Vagina (tissue), 2 donors: ENCODE results near the gene ADCY3. TPM values are rescaled to one million over a fixed set of nuclear protein-coding genes. Genes with fewer than 3 reads are reported as not detected.
A peak's percentile ranks its signal among the peaks of the same experiment; 100 is the strongest.

Source experiments
- DNase-seq, 2 donors: peaks; one replicate each; pipeline ENCODE4 v3.0.0-alpha.2; 2017; ENCODE audit errors: extremely low spot score in 2 of 2
- H3K27ac ChIP-seq: fragments of 200-600 bp; sonication (generic); one replicate; pipeline ENCODE4 v1.5.1; 2019
- H3K27me3 ChIP-seq: fragments of 200-600 bp; sonication (generic); one replicate; pipeline ENCODE4 v1.5.1; 2019
- H3K36me3 ChIP-seq, 2 donors: fragments of 200-600 bp; sonication (generic); one replicate each; pipeline ENCODE4 v1.5.1; 2017 to 2019
- H3K4me1 ChIP-seq: fragments of 200-600 bp; sonication (generic); one replicate; pipeline ENCODE4 v1.5.1; 2019
- H3K4me3 ChIP-seq, 2 donors: fragments of 200-600 bp; sonication (generic); 1 replicate in 1 of 2; 2 replicates in 1 of 2; pipeline ENCODE4 v1.5.1; 2016 to 2019
- H3K9me3 ChIP-seq: fragments of 200-600 bp; sonication (generic); one replicate; pipeline ENCODE4 v1.5.1; 2019
- POLR2A ChIP-seq, 2 donors: fragments of 450-650 bp; IDR thresholded peaks; one replicate each; pipeline ENCODE4 v1.6.1; 2017; ENCODE audit warnings: antibody characterized with exemption in 2 of 2, mild to moderate bottlenecking in 2 of 2, moderate library complexity in 2 of 2
- POLR2AphosphoS5 ChIP-seq, 2 donors: sonication (generic); formaldehyde crosslinking; IDR thresholded peaks; one replicate each; pipeline ENCODE4 v1.9.0; 2017; ENCODE audit warnings: antibody characterized with exemption in 2 of 2, mild to moderate bottlenecking in 2 of 2, low read depth in 1 of 2; ENCODE audit not compliant: insufficient read depth in 1 of 2
- intact Hi-C: fragments of 100-400 bp; cut with DNase I; formaldehyde crosslinking; loops from one replicate; pipeline ENCODE4 v1.15.1; 2023
- total RNA-seq: library from RNA; depleted of rRNA; stranded (reverse); fragments of >200 nt; gene quantifications from one replicate; pipeline ENCODE4 v1.2.3, GENCODE V29; 2016
- TF ChIP-seq, protein P1 (sequence below), 3 experiments: fragments of 450-650 bp in 2 of 3; fragments of 200-600 bp in 1 of 3; sonication (generic) in 1 of 3; IDR thresholded peaks; one replicate each; pipeline ENCODE4 v1.5.1; 2017 to 2019; ENCODE audit warnings: antibody characterized with exemption in 3 of 3, mild to moderate bottlenecking in 2 of 3, moderate library complexity in 2 of 3

The ADCY3 gene
- total RNA-seq, 1 donor from 2014 or later = 90.6 TPM

GRCh38 chr2:24924266-24924665 lies 4.2 kb upstream of the ADCY3 start:
- H3K27me3 ChIP-seq = no peaks in the 10 kb centered on the region
- TF ChIP-seq POLR2A (IDR thresholded peaks at IDR 0.05) (no peak), POLR2AphosphoS5 (IDR thresholded peaks at IDR 0.05; ENCODE audit: insufficient read depth in 1 of 2, low read depth in 1 of 2) (no peak)
- TF ChIP-seq, protein P1, sequence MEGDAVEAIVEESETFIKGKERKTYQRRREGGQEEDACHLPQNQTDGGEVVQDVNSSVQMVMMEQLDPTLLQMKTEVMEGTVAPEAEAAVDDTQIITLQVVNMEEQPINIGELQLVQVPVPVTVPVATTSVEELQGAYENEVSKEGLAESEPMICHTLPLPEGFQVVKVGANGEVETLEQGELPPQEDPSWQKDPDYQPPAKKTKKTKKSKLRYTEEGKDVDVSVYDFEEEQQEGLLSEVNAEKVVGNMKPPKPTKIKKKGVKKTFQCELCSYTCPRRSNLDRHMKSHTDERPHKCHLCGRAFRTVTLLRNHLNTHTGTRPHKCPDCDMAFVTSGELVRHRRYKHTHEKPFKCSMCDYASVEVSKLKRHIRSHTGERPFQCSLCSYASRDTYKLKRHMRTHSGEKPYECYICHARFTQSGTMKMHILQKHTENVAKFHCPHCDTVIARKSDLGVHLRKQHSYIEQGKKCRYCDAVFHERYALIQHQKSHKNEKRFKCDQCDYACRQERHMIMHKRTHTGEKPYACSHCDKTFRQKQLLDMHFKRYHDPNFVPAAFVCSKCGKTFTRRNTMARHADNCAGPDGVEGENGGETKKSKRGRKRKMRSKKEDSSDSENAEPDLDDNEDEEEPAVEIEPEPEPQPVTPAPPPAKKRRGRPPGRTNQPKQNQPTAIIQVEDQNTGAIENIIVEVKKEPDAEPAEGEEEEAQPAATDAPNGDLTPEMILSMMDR (IDR thresholded peaks at IDR 0.05) = no peak
- H3K9me3 ChIP-seq = no peaks in the 10 kb centered on the region
- no peaks in the 10 kb centered on the region for H3K36me3 ChIP-seq
- H3K4me1 ChIP-seq = peaks cover 16% of the 10 kb centered on the region
- no peak for DNase-seq
- H3K4me3 ChIP-seq = no peak overlapping the region
- intact Hi-C loops = loop anchor here (5.0 kb wide), 1 partner anchor 48 kb away; the partner anchor contains the start of gene DNAJC27
- no peak overlapping the region for H3K27ac ChIP-seq

GRCh38 chr2:24923106-24923505 lies 3.1 kb upstream of the ADCY3 start:
- intact Hi-C loops = loop anchor here (5.0 kb wide), 1 partner anchor 49 kb away; the partner anchor contains the start of gene DNAJC27
- no peaks in the 10 kb centered on the region for H3K27me3 ChIP-seq
- H3K9me3 ChIP-seq = no peaks in the 10 kb centered on the region
- no peaks in the 10 kb centered on the region for H3K36me3 ChIP-seq
- no peak overlapping the region for H3K4me3 ChIP-seq
- H3K27ac ChIP-seq = no peak overlapping the region
- H3K4me1 ChIP-seq = peaks cover 28% of the 10 kb centered on the region
- no peak for DNase-seq
- no peak for TF ChIP-seq POLR2AphosphoS5 (IDR thresholded peaks at IDR 0.05; ENCODE audit: insufficient read depth in 1 of 2, low read depth in 1 of 2)
- TF ChIP-seq, protein P1 (IDR thresholded peaks at IDR 0.05) = no peak
- TF ChIP-seq POLR2A (IDR thresholded peaks at IDR 0.05) = no peak

DNA sequence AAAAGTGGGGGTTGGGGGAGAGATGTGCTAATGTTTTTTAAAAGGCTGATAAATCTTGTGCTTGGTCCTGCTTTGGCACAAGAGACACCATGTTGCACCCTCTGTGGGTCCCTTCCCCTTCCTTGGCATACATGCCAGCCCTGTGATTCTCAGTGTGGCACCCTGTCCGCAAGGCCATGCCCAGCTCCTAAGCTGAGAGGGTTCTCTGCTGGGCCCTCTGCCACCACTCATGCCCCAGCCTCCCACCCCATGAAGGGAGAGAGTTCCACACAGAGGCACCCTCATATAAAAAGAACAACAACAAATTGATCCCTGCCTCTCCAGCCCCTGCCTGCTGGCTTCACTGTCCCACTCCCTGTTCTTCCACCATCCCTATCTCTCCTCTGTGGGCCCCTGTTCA lies 2.5 kb upstream of the ADCY3 start:
- no peak overlapping the region for H3K4me3 ChIP-seq
- H3K4me1 ChIP-seq = peaks cover 33% of the 10 kb centered on the region
- H3K27me3 ChIP-seq = no peaks in the 10 kb centered on the region
- H3K27ac ChIP-seq = no peak overlapping the region
- no peaks in the 10 kb centered on the region for H3K9me3 ChIP-seq
- TF ChIP-seq, protein P1 (IDR thresholded peaks at IDR 0.05) = no peak
- TF ChIP-seq POLR2A (IDR thresholded peaks at IDR 0.05) (no peak), POLR2AphosphoS5 (IDR thresholded peaks at IDR 0.05; ENCODE audit: insufficient read depth in 1 of 2, low read depth in 1 of 2) (no peak)
- DNase-seq = no peak
- H3K36me3 ChIP-seq = no peaks in the 10 kb centered on the region
- intact Hi-C loops = loop anchor here (5.0 kb wide), 1 partner anchor 50 kb away; the partner anchor contains the start of gene DNAJC27

GRCh38 chr2:24920809-24921441 lies 888 bp upstream of the ADCY3 start:
- Histone ChIP-seq H3K36me3 (no peaks in the 10 kb centered on the region), H3K27ac (peak overlapping the region; percentile 83), H3K9me3 (no peaks in the 10 kb centered on the region), H3K4me3 (peak overlapping the region; percentile 65 to 94), H3K27me3 (no peaks in the 10 kb centered on the region), H3K4me1 (peaks cover 35% of the 10 kb centered on the region)
- TF ChIP-seq, protein P1 (IDR thresholded peaks at IDR 0.05) = no peak
- intact Hi-C loops = loop anchor here (5.0 kb wide), 1 partner anchor 51 kb away; the partner anchor contains the start of gene DNAJC27
- DNase-seq = no peak

- Histone ChIP-seq H3K27ac (peak overlapping the region; percentile 90), H3K9me3 (no peaks in the 10 kb centered on the region), H3K36me3 (no peaks in the 10 kb centered on the region), H3K27me3 (no peaks in the 10 kb centered on the region), H3K4me1 (peaks cover 48% of the 10 kb centered on the region), H3K4me3 (peak overlapping the region; percentile 65 to 94)
- no peak for DNase-seq
- intact Hi-C loops = loop anchor here (5.0 kb wide), 1 partner anchor 53 kb away; the partner anchor contains the start of gene DNAJC27
- TF ChIP-seq, protein P1 (IDR thresholded peaks at IDR 0.05) = no peak
- no peak for TF ChIP-seq POLR2A (IDR thresholded peaks at IDR 0.05)
- TF ChIP-seq POLR2AphosphoS5 (IDR thresholded peaks at IDR 0.05; ENCODE audit: insufficient read depth in 1 of 2, low read depth in 1 of 2) = no peak
These were observed 435 bp downstream of the ADCY3 start for GRCh38 chr2:24919506-24920097.
